Renal cortical epithelial cell (primary cell): ENCODE data around the gene SLC25A11. TPM values are rescaled to one million over a fixed set of nuclear protein-coding genes. Genes with fewer than 3 reads are reported as not detected.
A peak's percentile ranks its signal among the peaks of the same experiment; 100 is the strongest.
"Not testable (repeated sequence)": the region's sequence is repeated elsewhere in the genome, so short reads cannot be mapped to it uniquely, and the experiment has no call there.

Experiments used
- DNase-seq: peaks from one replicate; pipeline ENCODE4 v3.0.0-alpha.2; 2011; ENCODE audit warnings: low read depth
- total RNA-seq: library from RNA; depleted of rRNA; stranded (reverse); fragments of >200 nt; gene quantifications from 2 replicates; pipeline ENCODE4 v1.2.3, GENCODE V29; 2014

Gene SLC25A11
- total RNA-seq, 1 donor from 2014 or later: 56.2 TPM

GRCh38 chr17:4945176-4945943 is 5.5 kb upstream of the SLC25A11 start:
- DNase-seq: peak; percentile 79

- DNase-seq: no peak
Measured at GRCh38 chr17:4944554-4945175, 4.8 kb upstream of the SLC25A11 start.

- no peak for DNase-seq
Measured at GRCh38 chr17:4944163-4944553, 4.3 kb upstream of the SLC25A11 start.

GRCh38 chr17:4942760-4943508 is 3.1 kb upstream of the SLC25A11 start:
- DNase-seq: no peak

- DNase-seq: no peak
Measured at GRCh38 chr17:4941319-4941610, 1.4 kb upstream of the SLC25A11 start.

GRCh38 chr17:4940555-4941318 is 891 bp upstream of the SLC25A11 start:
- DNase-seq: no peak

GRCh38 chr17:4939546-4939795 is 375 bp downstream of the SLC25A11 start:
- no peak for DNase-seq

- DNase-seq: no peak
Measured at GRCh38 chr17:4938688-4939545, 929 bp downstream of the SLC25A11 start.

- DNase-seq: no peak
Measured at GRCh38 chr17:4938069-4938491, 1.8 kb downstream of the SLC25A11 start.

GRCh38 chr17:4937553-4937952 is 2.3 kb downstream of the SLC25A11 start:
- no peak for DNase-seq

- no peak for DNase-seq
Measured at GRCh38 chr17:4936436-4936835, 3.4 kb downstream of the SLC25A11 start.

GRCh38 chr17:4935650-4936049 is 4.2 kb downstream of the SLC25A11 start:
- no peak for DNase-seq

- DNase-seq: no peak
Measured at GRCh38 chr17:4934173-4934979, 5.5 kb downstream of the SLC25A11 start.

- DNase-seq: no peak
Measured at GRCh38 chr17:4933646-4934045, 6.2 kb downstream of the SLC25A11 start.

GRCh38 chr17:4932756-4933155 is 7.1 kb downstream of the SLC25A11 start:
- no peak for DNase-seq

- DNase-seq: no peak
Measured at GRCh38 chr17:4931963-4932362, 7.9 kb downstream of the SLC25A11 start, which contains the start of gene GP1BA. Gene GP1BA (plus strand): TSS chr17:4932277. CDS start chr17:4932605, 328 bp downstream.

GRCh38 chr17:4928881-4929280 is 11.0 kb downstream of the SLC25A11 start:
- no peak for DNase-seq

GRCh38 chr17:4926577-4927335 is 13.1 kb downstream of the SLC25A11 start:
- not testable (repeated sequence) for DNase-seq

- no peak for DNase-seq
Measured at GRCh38 chr17:4921320-4921719, 18.5 kb downstream of the SLC25A11 start.
